ENCODE results near the gene SCAPER. TPM values are rescaled to one million over a fixed set of nuclear protein-coding genes. Genes with fewer than 3 reads are reported as not detected.

SCAPER gene
- total and polyA plus RNA-seq, 2 of the 4 experiments (the other 2 are of a cell fraction) = 2.9 to 9.7 TPM

- TF ChIP-seq RAD21 (IDR thresholded peaks at IDR 0.05; ENCODE audit: low read length) = no peak
- Histone ChIP-seq H3K9ac (ENCODE audit: low read depth, low read length) (no peak overlapping the region), H4K91ac (ENCODE audit: insufficient read depth, low read depth, low read length) (no peak overlapping the region), H4K8ac (ENCODE audit: low read depth in 2 of 2, low read length in 2 of 2) (no peak overlapping the region), H3K4ac (ENCODE audit: low read depth, low read length) (no peak overlapping the region), H3K79me1 (ENCODE audit: low read depth in 1 of 2, low read length in 2 of 2) (no peaks in the 10 kb centered on the region), H3K18ac (ENCODE audit: low read depth, low read length) (no peak overlapping the region), H2AK5ac (ENCODE audit: low read depth, low read length) (no peak overlapping the region), H3K27me3 (ENCODE audit: control insufficient read depth, insufficient read depth, low read length) (no peaks in the 10 kb centered on the region), H3K9me3 (ENCODE audit: control insufficient read depth, insufficient read depth, low read length) (no peaks in the 10 kb centered on the region), H2BK5ac (ENCODE audit: low read depth, low read length, poor library complexity, severe bottlenecking) (no peak overlapping the region), H2BK15ac (ENCODE audit: low read depth, low read length) (no peak overlapping the region), H3K23ac (ENCODE audit: low read depth, low read length) (no peak overlapping the region), H3K36me3 (ENCODE audit: control insufficient read depth, insufficient read depth, low read length) (no peaks in the 10 kb centered on the region), H3K27ac (ENCODE audit: insufficient read depth, low read length) (no peak overlapping the region), H3K56ac (ENCODE audit: extremely low read depth, insufficient read depth, low read length) (no peak overlapping the region), H2BK20ac (ENCODE audit: low read depth, low read length) (no peak overlapping the region), H4K5ac (ENCODE audit: low read depth, low read length) (no peak overlapping the region), H2AK9ac (replicated peaks; ENCODE audit: low read depth, low read length, poor library complexity) (no peak overlapping the region), H3K4me3 (ENCODE audit: insufficient read depth, low read depth, low read length) (no peak overlapping the region), H4K20me1 (ENCODE audit: insufficient read depth, low read length) (no peaks in the 10 kb centered on the region), H2AFZ (replicated peaks; ENCODE audit: low read length, poor library complexity) (no peak overlapping the region), H3K14ac (replicated peaks; ENCODE audit: low read depth, low read length) (no peak overlapping the region), H3K4me2 (ENCODE audit: low read depth, low read length) (no peak overlapping the region), H3K9me1 (ENCODE audit: insufficient read depth, low read length) (no peaks in the 10 kb centered on the region), H3K4me1 (ENCODE audit: control insufficient read depth, insufficient read depth, low read length) (no peaks in the 10 kb centered on the region), H2BK120ac (ENCODE audit: low read depth, low read length) (no peak overlapping the region)
- in situ Hi-C loops (cut with MboI; ENCODE audit: low sequenced_read_pairs) (no loop called here), intact Hi-C loops (cut with micrococcal nuclease) (no loop called here), dilution Hi-C loops (cut with HindIII; ENCODE audit: low sequenced_read_pairs, unreplicated experiment) (no loop called here)
- ChIA-PET POLR2A (ENCODE audit: unreplicated experiment) (no interaction called here), CTCF (no interaction called here)
- DNase-seq = peak; percentile 10
- BruUV-seq (replicated peaks) = no TSS peak
- no CpG with 5 or more reads among the region's 1 CpG for WGBS, 2 experiments (ENCODE audit: extremely low coverage in 2 of 2, insufficient read length in 1 of 2)
- ATAC-seq (ENCODE audit: low read depth) = no peak
Measured at GRCh38 chr15:76565366-76565765, 339.8 kb downstream of the SCAPER start.
